Right cardiac atrium (tissue), 5 donors: ENCODE data around the gene TP53I13. TPM values are rescaled to one million over a fixed set of nuclear protein-coding genes. Genes with fewer than 3 reads are reported as not detected.

ENCODE experiments used
- ATAC-seq, 2 donors: fragments of 200-7000 bp; cut with Tn5 transposase; one replicate each; pipeline versions ENCODE4 v1.8.0 to v1.9.1; 2020; ENCODE audit warnings: moderate library complexity in 2 of 2, mild to moderate bottlenecking in 1 of 2
- DNase-seq, 3 donors: peaks; one replicate each; pipeline ENCODE4 v3.0.0-alpha.2; 2020
- H3K27ac ChIP-seq: one replicate; pipeline ENCODE4 v1.5.1; 2013; ENCODE audit warnings: mild to moderate bottlenecking, low read length, control low read depth, moderate library complexity
- H3K27me3 ChIP-seq: one replicate; pipeline ENCODE4 v1.6.1; 2013; ENCODE audit not compliant: control insufficient read depth, insufficient read depth
- H3K4me1 ChIP-seq: one replicate; pipeline ENCODE4 v1.6.1; 2013; ENCODE audit warnings: low read length; ENCODE audit not compliant: control insufficient read depth, insufficient read depth
- H3K4me3 ChIP-seq: one replicate; pipeline ENCODE4 v1.5.1; 2013; ENCODE audit warnings: low read length, control low read depth
- H3K9me3 ChIP-seq: one replicate; pipeline ENCODE4 v1.6.1; 2013; ENCODE audit warnings: low read length; ENCODE audit not compliant: control insufficient read depth
- WGBS: extraction: QIAGEN DNeasy Blood & Tissue Kit; methylation state at CpG from one replicate; pipeline ENCODE4 v1.1.7; 2013; 5-methylcytosine and 5-hydroxymethylcytosine counted together
- intact Hi-C, 4 donors: fragments of 100-400 bp; cut with DNase I; formaldehyde crosslinking; loops; one replicate each; pipeline versions ENCODE4 v1.11.0 to v1.14.0; 2022 to 2023
- polyA plus RNA-seq: library from polyadenylated mRNA; stranded (reverse); fragments of 200-250 nt; gene quantifications from one replicate; pipeline ENCODE4 v1.2.3, GENCODE V29; 2013
- total RNA-seq, 4 donors: library from RNA; stranded (reverse); fragmentation: NEBNext Ultra II Directional; extraction: Animal tissue kit (Norgen Biotek cat#: 25700); gene quantifications; one replicate each; pipeline ENCODE4 v1.2.1, GENCODE V29; 2021
- donor health status: healthy with polysubstance abuse.
- donor health status: DM: no; HTN: yes; CAD: no.
- donor health status: DM: no; HTN: no; CAD: no.
- donor health status: DM: no; HTN: yes; CAD: no; lungs with severe emphysema.
- donor health status: DM: yes; HTN: yes; CAD: no.

Gene TP53I13
- total and polyA plus RNA-seq, 5 donors = 30.6 to 53.0 (median 43.8) TPM

GRCh38 chr17:29613856-29614255 lies 45.4 kb downstream of the TP53I13 start:
- peaks cover 4% of the 10 kb centered on the region for H3K4me1 ChIP-seq
- intact Hi-C loops = no loop called here
- ATAC-seq (no peak), DNase-seq (peak; percentile 45 to 79 (median 74))
- no peak overlapping the region for H3K4me3 ChIP-seq
- H3K9me3 ChIP-seq = no peaks in the 10 kb centered on the region
- 25% methylated on average over 13 of the region's 13 CpGs for WGBS
- H3K27ac ChIP-seq = no peak overlapping the region
- H3K27me3 ChIP-seq = no peaks in the 10 kb centered on the region

- intact Hi-C loops = no loop called here
- H3K4me1 ChIP-seq = peaks cover 6% of the 10 kb centered on the region
- ATAC-seq = no peak
- H3K27me3 ChIP-seq = no peaks in the 10 kb centered on the region
- 71% methylated on average over 16 of the region's 16 CpGs for WGBS
- peak in 2 of 3 donors; percentile 50 to 71 for DNase-seq
- H3K4me3 ChIP-seq = no peak overlapping the region
- H3K27ac ChIP-seq = no peak overlapping the region
- no peaks in the 10 kb centered on the region for H3K9me3 ChIP-seq
Measured at GRCh38 chr17:29614349-29615047, 46.0 kb downstream of the TP53I13 start.

GRCh38 chr17:29615048-29615385 lies 46.5 kb downstream of the TP53I13 start:
- no peaks in the 10 kb centered on the region for H3K27me3 ChIP-seq
- ATAC-seq (no peak), DNase-seq (peak; percentile 46 to 77 (median 71))
- 48% methylated on average over 15 of the region's 15 CpGs for WGBS
- peaks cover 7% of the 10 kb centered on the region for H3K4me1 ChIP-seq
- no peaks in the 10 kb centered on the region for H3K9me3 ChIP-seq
- no peak overlapping the region for H3K27ac ChIP-seq
- intact Hi-C loops = no loop called here
- H3K4me3 ChIP-seq = no peak overlapping the region

- Histone ChIP-seq H3K4me3 (peak overlapping the region; percentile 5), H3K27me3 (no peaks in the 10 kb centered on the region), H3K27ac (no peak overlapping the region), H3K9me3 (no peaks in the 10 kb centered on the region), H3K4me1 (peaks cover 8% of the 10 kb centered on the region)
- ATAC-seq = peak; percentile 75 to 77
- 17% methylated on average over 74 of the region's 74 CpGs for WGBS
- intact Hi-C loops = no loop called here
- DNase-seq = peak; percentile 87 to 97 (median 94)
Measured at GRCh38 chr17:29615492-29616299, 47.2 kb downstream of the TP53I13 start.

- peak overlapping the region; percentile 5 for H3K4me3 ChIP-seq
- peaks cover 10% of the 10 kb centered on the region for H3K4me1 ChIP-seq
- peak in 1 of 3 donors; percentile 60 for DNase-seq
Measured at GRCh38 chr17:29616300-29617048, 48.0 kb downstream of the TP53I13 start.

GRCh38 chr17:29617125-29617480 lies 48.6 kb downstream of the TP53I13 start:
- intact Hi-C loops = no loop called here
- peak; percentile 16 to 31 for ATAC-seq
- no peak overlapping the region for H3K4me3 ChIP-seq
- H3K9me3 ChIP-seq = no peaks in the 10 kb centered on the region
- H3K4me1 ChIP-seq = peaks cover 10% of the 10 kb centered on the region
- H3K27ac ChIP-seq = no peak overlapping the region
- 23% methylated on average over 16 of the region's 16 CpGs for WGBS
- no peaks in the 10 kb centered on the region for H3K27me3 ChIP-seq
- DNase-seq = peak; percentile 77 to 90 (median 90)

More at GRCh38 chr17:29616300-29617048, 48.0 kb downstream of the TP53I13 start:
- H3K9me3 ChIP-seq = no peaks in the 10 kb centered on the region
- WGBS = 59% methylated on average over 32 of the region's 32 CpGs
- intact Hi-C loops = no loop called here
- H3K27me3 ChIP-seq = no peaks in the 10 kb centered on the region
- H3K27ac ChIP-seq = no peak overlapping the region
- no peak for ATAC-seq

- 15% methylated on average over 68 of the region's 68 CpGs for WGBS
- intact Hi-C loops = no loop called here
Measured at GRCh38 chr17:29617481-29618271, 49.2 kb downstream of the TP53I13 start.

GRCh38 chr17:29618272-29619065 lies 50.0 kb downstream of the TP53I13 start:
- H3K4me3 ChIP-seq = no peak overlapping the region
- intact Hi-C loops = no loop called here
- peaks cover 16% of the 10 kb centered on the region for H3K4me1 ChIP-seq

More at GRCh38 chr17:29617481-29618271, 49.2 kb downstream of the TP53I13 start:
- Histone ChIP-seq H3K27me3 (no peaks in the 10 kb centered on the region), H3K9me3 (no peaks in the 10 kb centered on the region), H3K4me3 (peak overlapping the region; percentile 3), H3K27ac (no peak overlapping the region), H3K4me1 (peaks cover 10% of the 10 kb centered on the region)
- peak; percentile 2 to 3 for ATAC-seq
- DNase-seq = peak; percentile 72 to 92 (median 91)

GRCh38 chr17:29619251-29619650 lies 50.8 kb downstream of the TP53I13 start:
- Histone ChIP-seq H3K27me3 (no peaks in the 10 kb centered on the region), H3K4me1 (peaks cover 11% of the 10 kb centered on the region), H3K9me3 (no peaks in the 10 kb centered on the region), H3K4me3 (no peak overlapping the region), H3K27ac (peak overlapping the region; percentile 81)
- intact Hi-C loops = no loop called here
- ATAC-seq (peak; percentile 5 to 23), DNase-seq (peak in 2 of 3 donors; percentile 73 to 75)

More at GRCh38 chr17:29618272-29619065, 50.0 kb downstream of the TP53I13 start:
- DNase-seq = peak in 1 of 3 donors; percentile 48
- WGBS = 49% methylated on average over 22 of the region's 22 CpGs
- Histone ChIP-seq H3K27ac (peak overlapping the region; percentile 40), H3K27me3 (no peaks in the 10 kb centered on the region), H3K9me3 (no peaks in the 10 kb centered on the region)
- ATAC-seq = no peak

GRCh38 chr17:29620271-29620670 lies 51.8 kb downstream of the TP53I13 start:
- H3K27me3 ChIP-seq = no peaks in the 10 kb centered on the region
- peak in 1 of 3 donors; percentile 50 for DNase-seq
- peak overlapping the region; percentile 84 for H3K27ac ChIP-seq
- intact Hi-C loops = no loop called here
- peaks cover 13% of the 10 kb centered on the region for H3K4me1 ChIP-seq
- ATAC-seq = no peak
- H3K9me3 ChIP-seq = no peaks in the 10 kb centered on the region
- H3K4me3 ChIP-seq = no peak overlapping the region
- WGBS = 92% methylated on average over 4 of the region's 4 CpGs
